Activated naive CD4-positive, alpha-beta T cell treated with anti-CD3 and anti-CD28 coated beads, Interleukin-2, amount 50 U/mL, for 16 hours (primary cell): ENCODE results near the gene COLEC12.

Source experiments
- DNase-seq: peaks from one replicate; pipeline ENCODE4 v3.0.0-alpha.2; 2020

Gene COLEC12

GRCh38 chr18:500632-501405, at the start of gene COLEC12:
TSS of gene COLEC12 (minus strand) at chr18:500701. CDS start at chr18:500514, 187 bp downstream.
- DNase-seq = no peak

DNA sequence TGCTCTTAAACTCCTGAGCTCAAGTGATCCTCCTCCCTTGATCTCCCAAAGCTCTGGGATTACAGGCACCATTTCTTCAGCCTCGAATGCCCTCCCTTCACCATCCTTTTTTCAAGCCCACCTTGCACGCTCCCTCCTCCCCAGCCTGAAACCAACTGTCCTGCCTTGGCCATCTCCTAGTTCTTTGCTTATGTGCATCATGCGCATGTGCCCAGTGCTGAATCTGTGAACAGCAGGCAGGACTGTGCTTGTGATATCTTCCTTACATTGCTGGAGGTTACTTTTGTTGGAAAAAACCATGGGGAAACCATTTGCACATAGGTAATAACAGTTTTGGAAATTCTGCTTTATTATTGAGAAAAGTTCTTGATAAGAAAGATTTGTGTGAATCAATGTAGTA, 49.5 kb upstream of the COLEC12 start:
- no peak for DNase-seq

DNA sequence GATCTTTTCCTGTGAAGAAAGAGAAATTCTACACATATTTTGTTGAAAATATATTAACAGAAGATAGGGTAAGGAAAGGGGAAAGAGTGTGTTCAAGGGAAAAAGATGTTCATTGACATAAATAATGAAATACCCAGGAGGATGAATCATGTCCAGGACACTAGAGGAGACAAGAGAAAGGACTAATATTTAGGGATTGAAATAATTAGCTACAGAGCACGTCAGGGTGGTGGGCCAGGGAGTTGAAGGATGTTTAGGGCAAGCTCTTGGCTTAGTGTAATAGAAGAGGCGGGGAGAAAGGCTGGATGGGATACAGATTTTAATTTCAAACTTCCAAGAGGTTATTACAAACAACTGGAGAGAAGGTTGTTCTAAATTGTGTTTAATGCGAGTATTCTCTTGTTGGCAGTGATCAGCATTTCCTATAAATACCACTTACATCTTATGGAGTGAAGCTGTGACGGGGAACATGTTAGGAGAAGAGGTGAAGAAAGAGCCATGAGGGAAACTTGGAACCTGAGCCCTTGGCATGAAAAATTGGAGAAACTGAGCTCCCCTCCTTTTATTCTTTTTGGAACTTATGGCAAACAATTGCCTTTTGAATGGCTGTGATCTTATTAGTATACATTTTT, 43.1 kb upstream of the COLEC12 start:
- no peak for DNase-seq

GRCh38 chr18:533995-534601, 33.6 kb upstream of the COLEC12 start:
- DNase-seq = no peak

DNA sequence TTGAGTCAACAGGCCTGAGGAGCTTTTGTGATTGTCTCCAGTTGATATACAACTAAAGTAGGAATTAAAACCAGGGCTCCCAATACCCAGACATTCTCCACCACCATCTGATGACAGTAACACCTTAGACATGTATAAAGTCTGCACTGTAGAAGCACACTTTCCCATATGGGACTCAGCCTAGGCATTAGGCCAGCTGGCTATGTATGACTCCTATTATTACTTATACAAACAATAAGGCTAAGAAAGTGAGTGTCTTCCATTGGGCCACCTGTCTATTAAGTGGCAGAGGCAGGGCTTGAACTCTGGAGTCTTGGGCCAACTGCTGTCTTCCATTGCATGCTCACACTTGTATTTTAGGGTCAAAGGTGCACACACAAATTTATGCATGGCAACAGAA, 32.1 kb upstream of the COLEC12 start:
- no peak for DNase-seq

GRCh38 chr18:532018-532417, 31.5 kb upstream of the COLEC12 start:
- no peak for DNase-seq

- DNase-seq = no peak
Observed at GRCh38 chr18:527146-527545, 26.6 kb upstream of the COLEC12 start.

- DNase-seq = no peak
Observed at GRCh38 chr18:526681-527080, 26.2 kb upstream of the COLEC12 start.

DNA sequence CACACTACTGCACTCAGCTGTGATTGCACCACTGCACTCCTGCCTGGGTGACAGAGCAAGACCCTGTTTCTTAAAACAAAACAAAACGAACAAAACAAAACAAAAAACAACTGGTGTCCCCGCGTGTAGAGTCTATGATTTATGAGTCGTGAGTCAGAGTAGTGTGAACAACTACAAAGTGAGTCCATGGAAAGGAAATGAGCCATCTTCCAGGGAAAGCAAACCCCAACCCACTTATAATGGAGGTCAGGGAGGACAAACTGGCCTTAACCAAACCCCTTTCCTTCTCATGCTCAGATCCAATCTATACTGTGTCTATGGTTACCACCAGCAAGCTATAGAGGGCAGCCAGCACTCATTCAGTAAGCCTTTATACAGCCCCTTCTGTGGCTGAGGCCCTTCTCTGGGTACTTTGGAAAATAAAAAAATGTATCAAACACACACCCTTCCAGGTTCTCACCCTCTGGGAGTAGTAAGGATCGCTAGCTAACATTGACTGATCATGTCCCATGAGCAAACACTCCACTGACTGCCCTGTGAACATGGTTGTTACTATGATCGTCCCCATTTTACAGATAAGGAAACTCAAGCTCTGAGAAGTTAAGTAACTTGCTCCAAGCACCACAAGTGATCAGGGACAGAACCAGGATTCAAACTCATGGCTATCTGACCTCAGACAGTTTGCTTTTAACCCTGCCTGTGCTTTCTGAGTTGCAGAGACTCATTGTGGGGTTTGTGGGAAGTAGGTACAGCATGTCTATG, 24.7 kb upstream of the COLEC12 start:
- DNase-seq = no peak

DNA sequence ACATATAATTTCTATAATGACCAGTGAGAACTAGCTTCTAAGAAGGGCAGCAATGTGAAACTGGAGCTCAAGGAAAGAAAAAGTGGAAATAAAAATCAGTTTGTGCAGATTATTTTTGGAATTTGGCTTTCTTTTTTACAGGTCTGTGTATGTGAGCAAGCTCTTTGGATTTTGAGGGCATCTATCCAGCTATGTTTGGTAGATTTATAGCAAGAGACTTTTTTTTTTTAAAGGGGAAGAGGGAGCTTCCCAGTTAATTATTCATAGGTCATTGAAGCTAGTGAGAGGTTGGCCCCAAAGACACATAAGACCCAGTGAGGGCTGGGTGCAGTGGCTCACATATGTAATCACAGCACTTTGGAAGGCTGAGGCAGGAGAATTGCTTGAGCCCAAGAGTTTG, 24.0 kb upstream of the COLEC12 start:
- DNase-seq = no peak

- DNase-seq = no peak
Observed at GRCh38 chr18:523561-523960, 23.1 kb upstream of the COLEC12 start.

DNA sequence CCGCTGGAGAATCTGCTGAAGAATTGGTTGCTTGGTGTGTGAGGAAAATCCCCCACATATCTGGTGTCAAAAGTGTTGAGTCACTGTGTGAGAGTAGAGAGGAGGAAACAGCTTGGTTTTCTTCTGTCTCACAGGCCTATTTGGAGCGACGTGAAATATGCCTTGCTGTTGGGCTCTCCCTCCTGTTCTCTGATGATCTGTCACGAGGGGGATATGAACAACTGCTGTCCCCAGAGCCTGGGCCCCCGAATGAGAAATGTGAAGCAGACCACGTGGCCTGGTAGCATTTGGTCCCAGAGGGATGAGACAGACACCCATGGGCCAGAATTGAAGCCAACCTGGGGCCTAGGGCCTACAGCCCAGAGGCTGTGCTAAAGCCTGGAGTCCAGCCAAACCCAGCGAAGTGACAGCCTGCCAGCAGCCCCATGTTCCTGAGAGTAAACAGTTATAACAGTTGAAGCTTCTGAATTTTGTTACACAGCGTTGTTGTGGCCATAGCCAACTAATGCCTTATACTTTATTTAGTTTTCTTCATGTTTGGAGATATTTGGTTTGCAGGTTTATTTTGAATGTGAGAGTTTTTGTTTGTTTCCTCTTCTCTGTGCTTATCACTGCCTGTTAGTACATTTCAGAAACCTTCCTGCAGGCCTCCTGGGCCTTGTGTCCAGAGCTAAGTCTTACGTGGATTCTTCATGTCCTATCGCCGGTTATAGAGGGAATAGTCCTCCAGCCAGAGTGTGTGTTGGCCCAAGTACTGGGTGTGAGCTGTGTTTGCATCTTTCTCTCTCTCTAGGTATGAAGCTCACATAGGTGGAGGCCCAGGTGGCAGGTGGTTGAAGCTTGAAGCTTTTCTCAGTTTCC, 18.7 kb upstream of the COLEC12 start:
- no peak for DNase-seq

DNA sequence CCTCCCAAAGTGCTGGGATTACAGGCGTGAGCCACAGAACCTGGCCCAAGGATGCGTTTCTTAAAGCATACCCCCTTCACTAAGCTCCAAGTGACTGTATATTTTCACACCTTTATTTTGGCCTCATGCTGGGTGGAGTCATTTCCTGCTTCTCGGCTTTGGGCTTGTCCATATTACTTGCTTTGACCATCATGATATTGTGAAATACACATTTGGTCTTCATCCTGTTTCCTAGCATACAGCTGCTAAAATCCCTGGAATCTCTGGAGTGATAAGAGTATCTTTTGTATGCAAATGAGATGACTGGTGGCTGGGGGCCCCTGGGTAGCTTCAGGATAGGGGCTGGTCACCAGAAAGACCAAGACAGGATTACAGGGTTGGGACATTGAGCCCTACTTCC, 17.6 kb upstream of the COLEC12 start:
- DNase-seq = no peak

GRCh38 chr18:515838-516237, 15.3 kb upstream of the COLEC12 start:
- DNase-seq = no peak

DNA sequence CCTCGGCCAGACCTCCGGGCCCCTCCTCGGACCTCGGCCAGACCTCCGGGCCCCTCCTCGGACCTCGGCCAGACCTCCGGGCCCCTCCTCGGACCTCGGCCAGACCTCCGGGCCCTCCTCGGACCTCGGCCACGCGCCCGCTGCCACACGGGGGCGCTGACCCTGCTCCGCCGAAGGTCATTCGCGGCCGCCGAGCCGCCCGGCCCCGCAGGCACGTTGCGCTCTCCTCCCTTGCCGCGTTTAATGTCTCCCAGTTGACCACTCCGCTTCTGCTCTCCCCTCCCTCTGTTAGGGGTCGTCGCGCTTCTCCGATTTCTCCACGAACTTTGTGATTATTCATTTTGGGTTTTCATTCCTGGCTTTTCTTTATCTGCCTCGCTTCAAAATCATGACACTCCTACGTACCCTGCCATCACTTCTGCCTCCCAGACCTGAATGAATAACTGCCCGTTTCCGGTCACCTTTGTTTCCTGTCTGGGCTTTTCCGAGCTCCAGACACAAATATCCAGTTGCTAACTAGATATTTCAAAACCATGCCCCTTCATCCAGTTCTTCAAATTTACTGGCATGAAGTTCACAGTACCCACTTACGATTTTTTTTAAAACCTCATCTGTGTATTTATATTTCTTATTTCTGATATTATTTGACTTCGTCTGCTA, 14.8 kb upstream of the COLEC12 start:
- no peak for DNase-seq

DNA sequence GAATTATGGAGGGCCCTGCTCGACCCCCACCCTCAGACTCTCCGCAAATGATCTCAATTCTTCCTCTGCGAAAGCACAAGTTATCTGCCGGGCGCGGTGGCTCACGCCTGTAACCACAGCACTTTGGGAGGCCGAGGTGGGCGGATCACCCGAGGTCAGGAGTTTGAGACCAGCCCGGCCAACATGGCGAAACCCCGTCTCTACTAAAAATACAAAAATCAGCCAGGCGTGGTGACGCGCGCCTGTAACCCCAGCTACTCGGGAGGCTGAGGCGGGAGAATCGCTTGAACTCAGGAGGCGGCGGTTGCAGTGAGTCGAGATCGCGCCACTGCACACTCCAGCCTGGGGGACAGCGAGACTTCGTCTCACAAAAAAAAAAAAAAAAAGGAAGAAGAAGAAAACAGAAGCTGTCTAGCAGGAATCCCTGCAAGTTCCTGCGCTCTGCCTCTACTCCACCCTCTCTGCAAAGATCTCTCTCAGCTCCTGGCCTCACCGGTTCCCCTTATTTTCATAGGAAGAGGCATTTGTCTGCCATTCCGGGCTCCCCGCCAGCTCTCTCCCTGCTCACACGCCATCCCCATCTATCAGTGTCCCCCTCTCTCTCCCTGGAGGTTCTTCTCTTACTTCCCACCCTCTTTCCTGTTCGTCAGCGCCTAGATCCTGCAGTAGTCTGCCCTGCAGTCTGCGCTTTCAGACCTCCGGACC, 13.5 kb upstream of the COLEC12 start:
- DNase-seq = no peak

DNA sequence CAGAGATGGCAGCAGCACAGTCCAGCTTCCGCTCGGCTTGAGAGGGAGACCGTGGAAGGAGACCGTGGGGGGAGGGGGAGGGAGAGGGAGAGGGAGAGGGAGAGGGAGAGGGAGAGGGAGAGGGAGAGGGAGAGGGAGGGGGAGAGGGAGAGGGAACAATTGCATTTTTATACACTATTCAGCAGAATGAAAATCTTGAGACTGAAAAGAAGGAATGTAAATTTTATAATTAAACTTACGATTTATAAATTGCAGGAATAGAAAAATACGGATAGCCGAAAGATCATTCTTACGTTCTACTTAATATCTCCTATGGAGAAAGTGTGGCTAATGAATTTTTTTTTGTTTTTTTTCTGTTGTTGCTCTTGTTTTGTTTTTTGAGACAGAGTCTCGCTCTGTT, 12.5 kb upstream of the COLEC12 start:
- DNase-seq = no peak

DNA sequence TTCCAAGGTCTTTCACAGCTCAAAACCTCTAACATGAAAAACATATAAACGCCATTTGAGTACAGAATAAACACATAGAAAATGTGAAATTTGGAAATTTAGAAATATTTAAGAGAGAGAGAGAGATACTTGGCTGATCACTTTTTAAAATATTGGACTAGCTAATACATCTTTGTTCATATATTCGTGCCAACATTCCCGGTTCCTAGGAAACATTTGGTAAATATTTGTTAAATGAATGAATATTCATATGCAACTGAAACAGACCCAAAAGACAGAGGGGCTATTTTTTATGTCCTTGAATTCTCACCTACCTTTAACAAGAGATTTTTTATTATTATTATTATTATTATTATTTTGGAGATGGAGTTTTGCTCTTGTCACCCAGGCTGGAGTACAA, 8.3 kb upstream of the COLEC12 start:
- no peak for DNase-seq

DNA sequence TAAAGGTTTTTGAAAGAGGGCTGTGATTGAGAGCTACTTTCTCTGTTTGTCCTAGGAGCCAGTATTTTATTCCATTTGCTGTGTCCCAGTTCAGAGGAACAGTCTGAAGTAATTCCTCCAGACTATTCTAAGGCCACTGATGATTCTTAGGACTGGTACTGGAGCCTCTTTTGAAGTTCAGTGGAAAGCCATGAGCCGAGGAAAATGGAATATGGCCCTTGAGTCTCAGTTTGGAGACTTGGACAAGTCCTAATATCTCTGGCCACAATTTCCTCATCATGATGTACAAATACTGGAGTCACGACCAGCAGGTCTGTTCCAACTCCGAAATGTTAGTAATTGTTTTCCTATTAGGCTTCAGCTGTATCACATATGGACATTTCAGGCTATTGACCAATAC, 7.1 kb upstream of the COLEC12 start:
- DNase-seq = no peak

- DNase-seq = no peak
Observed at GRCh38 chr18:506801-507200, 6.3 kb upstream of the COLEC12 start.

DNA sequence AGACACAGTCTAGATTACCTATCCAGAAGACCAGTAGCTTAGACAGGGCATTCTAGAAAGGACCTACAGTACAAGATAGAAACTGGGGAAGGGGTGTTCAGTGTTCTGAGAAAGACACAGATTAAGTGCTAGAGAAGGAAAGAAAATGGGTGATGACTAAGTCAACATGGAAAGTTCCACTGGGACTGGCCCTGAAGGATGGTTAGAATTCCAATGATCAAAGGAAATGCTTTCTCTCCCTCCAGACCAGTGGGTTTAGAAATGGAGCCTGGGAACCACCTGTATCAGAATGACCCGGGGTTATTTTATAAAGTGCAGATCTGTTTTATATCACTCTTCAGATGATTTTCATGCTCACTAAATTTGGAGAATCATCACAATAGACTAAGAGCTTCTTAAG, 5.8 kb upstream of the COLEC12 start:
- no peak for DNase-seq
